H9 (cell line): ENCODE measurements around the gene ENPP1. TPM values are rescaled to one million over a fixed set of nuclear protein-coding genes. Genes with fewer than 3 reads are reported as not detected.
A peak's percentile ranks its signal among the peaks of the same experiment; 100 is the strongest.

Experiments used
- DNase-seq: peaks from one replicate; pipeline ENCODE4 v3.0.0-alpha.2; 2017
- H2AFZ ChIP-seq: one replicate; pipeline ENCODE4 v1.6.1; 2013; ENCODE audit warnings: mild to moderate bottlenecking, low read length, control low read depth, moderate library complexity
- H2AK5ac ChIP-seq: 2 replicates; pipeline ENCODE4 v1.6.1; 2013; ENCODE audit warnings: low read length, control low read depth, mixed read lengths; ENCODE audit not compliant: insufficient read length
- H2BK120ac ChIP-seq: one replicate; pipeline ENCODE4 v1.6.1; 2013; ENCODE audit warnings: low read depth, mild to moderate bottlenecking, low read length, control low read depth, inconsistent platforms; ENCODE audit not compliant: poor library complexity, severe bottlenecking
- H2BK12ac ChIP-seq: 2 replicates; pipeline ENCODE4 v1.6.1; 2013; ENCODE audit warnings: low read length, control low read depth, mixed read lengths, low read depth; ENCODE audit not compliant: insufficient read length
- H2BK15ac ChIP-seq: 2 replicates; pipeline ENCODE4 v1.6.1; 2013; ENCODE audit warnings: low read depth, low read length, control low read depth
- H2BK20ac ChIP-seq: one replicate; pipeline ENCODE4 v1.6.1; 2013; ENCODE audit warnings: low read depth, mild to moderate bottlenecking, low read length, control low read depth, inconsistent platforms; ENCODE audit not compliant: poor library complexity, severe bottlenecking
- H2BK5ac ChIP-seq: 2 replicates; pipeline ENCODE4 v1.6.1; 2013; ENCODE audit warnings: low read length, control low read depth, mixed read lengths; ENCODE audit not compliant: insufficient read length
- H3K14ac ChIP-seq: 2 replicates; pipeline ENCODE4 v1.6.1; 2013; ENCODE audit warnings: low read length, control low read depth; ENCODE audit not compliant: insufficient read depth
- H3K18ac ChIP-seq: 2 replicates; pipeline ENCODE4 v1.6.1; 2013; ENCODE audit warnings: low read depth, mild to moderate bottlenecking, mixed read lengths, low read length, control low read depth; ENCODE audit not compliant: insufficient read length
- H3K23ac ChIP-seq: 2 replicates; pipeline ENCODE4 v1.6.1; 2013; ENCODE audit warnings: low read length, control low read depth, mixed read lengths, low read depth; ENCODE audit not compliant: insufficient read length
- H3K23me2 ChIP-seq: 2 replicates; pipeline ENCODE4 v1.6.1; 2013; ENCODE audit warnings: low read depth, mild to moderate bottlenecking, mixed read lengths, low read length, control low read depth; ENCODE audit not compliant: insufficient read length, poor library complexity, severe bottlenecking
- H3K27ac ChIP-seq: 2 replicates; pipeline ENCODE4 v1.5.1; 2013; ENCODE audit warnings: low read length, control low read depth, mixed read lengths, low read depth; ENCODE audit not compliant: insufficient read length
- H3K27me3 ChIP-seq: 2 replicates; pipeline ENCODE4 v1.6.1; 2013; ENCODE audit warnings: low read length, control low read depth, inconsistent platforms; ENCODE audit not compliant: insufficient read depth
- H3K4ac ChIP-seq: 2 replicates; pipeline ENCODE4 v1.6.1; 2013; ENCODE audit warnings: low read depth, mild to moderate bottlenecking, control low read depth, inconsistent platforms, low read length, moderate library complexity
- H3K4me1 ChIP-seq: 2 replicates; pipeline ENCODE4 v1.6.1; 2013; ENCODE audit warnings: low read length, control low read depth, inconsistent platforms; ENCODE audit not compliant: insufficient read depth
- H3K4me2 ChIP-seq: 2 replicates; pipeline ENCODE4 v1.6.1; 2013; ENCODE audit warnings: low read length, control low read depth, mixed read lengths; ENCODE audit not compliant: insufficient read length, insufficient read depth
- H3K56ac ChIP-seq: 2 replicates; pipeline ENCODE4 v1.6.1; 2013; ENCODE audit warnings: low read depth, mild to moderate bottlenecking, mixed read lengths, low read length, control low read depth; ENCODE audit not compliant: insufficient read length
- H3K79me1 ChIP-seq: 2 replicates; pipeline ENCODE4 v1.6.1; 2013; ENCODE audit warnings: low read depth, mild to moderate bottlenecking, moderate library complexity, low read length, control low read depth, inconsistent platforms; ENCODE audit not compliant: insufficient read depth, poor library complexity, severe bottlenecking
- H3K79me2 ChIP-seq: 2 replicates; pipeline ENCODE4 v1.6.1; 2013; ENCODE audit warnings: low read length, control low read depth, inconsistent platforms; ENCODE audit not compliant: insufficient read depth
- H3K9ac ChIP-seq: 2 replicates; pipeline ENCODE4 v1.6.1; 2013; ENCODE audit warnings: low read length, control low read depth, mixed read lengths; ENCODE audit not compliant: insufficient read length; ENCODE audit errors: extremely low read depth
- H3K9me3 ChIP-seq: one replicate; pipeline ENCODE4 v1.6.1; 2013; ENCODE audit warnings: low read depth, low read length, inconsistent platforms; ENCODE audit not compliant: control insufficient read depth
- H3T11ph ChIP-seq: one replicate; pipeline ENCODE4 v1.6.1; 2013; ENCODE audit warnings: mild to moderate bottlenecking, low read length, control low read depth, inconsistent platforms
- H4K20me1 ChIP-seq: one replicate; pipeline ENCODE4 v1.6.1; 2013; ENCODE audit not compliant: control insufficient read depth, insufficient read length, insufficient read depth
- H4K5ac ChIP-seq: 2 replicates; pipeline ENCODE4 v1.6.1; 2013; ENCODE audit warnings: low read depth, mild to moderate bottlenecking, mixed read lengths, low read length, control low read depth; ENCODE audit not compliant: insufficient read length
- H4K8ac ChIP-seq: replicated peaks from 2 replicates; pipeline ENCODE4 v1.6.1; 2013; ENCODE audit warnings: low read length, control low read depth, mixed read lengths, low read depth; ENCODE audit not compliant: insufficient read length
- H4K91ac ChIP-seq: 2 replicates; pipeline ENCODE4 v1.6.1; 2013; ENCODE audit warnings: low read depth, mild to moderate bottlenecking, moderate library complexity, mixed read lengths, low read length, control low read depth; ENCODE audit not compliant: insufficient read length
- H3K27ac Mint-ChIP-seq, 3 experiments: 2 replicates in 2 of 3; 3 replicates in 1 of 3; pipeline ENCODE4 v1.8.0; 2020 to 2021; ENCODE audit warnings: mixed read lengths in 3 of 3, mild to moderate bottlenecking in 1 of 3, moderate library complexity in 1 of 3
- H3K27me3 Mint-ChIP-seq: 2 replicates; pipeline ENCODE4 v1.8.0; 2021; ENCODE audit warnings: low read depth, mild to moderate bottlenecking, moderate library complexity, mixed read lengths
- H3K36me3 Mint-ChIP-seq, 3 experiments: 2 replicates in 2 of 3; 3 replicates in 1 of 3; pipeline ENCODE4 v1.8.0; 2020 to 2021; ENCODE audit warnings: low read depth in 3 of 3, mixed read lengths in 3 of 3; ENCODE audit not compliant: insufficient read depth in 1 of 3
- H3K4me1 Mint-ChIP-seq, 2 experiments: 2 replicates each; pipeline ENCODE4 v1.8.0; 2020; ENCODE audit warnings: mixed read lengths in 2 of 2
- H3K4me3 Mint-ChIP-seq, 2 experiments: 2 replicates in 1 of 2; 3 replicates in 1 of 2; pipeline ENCODE4 v1.8.0; 2020 to 2021; ENCODE audit warnings: mild to moderate bottlenecking in 2 of 2, mixed read lengths in 2 of 2, moderate library complexity in 1 of 2
- H3K9me3 Mint-ChIP-seq, 2 experiments: 2 replicates in 1 of 2; 3 replicates in 1 of 2; pipeline ENCODE4 v1.8.0; 2020; ENCODE audit warnings: mild to moderate bottlenecking in 2 of 2, mixed read lengths in 2 of 2, moderate library complexity in 1 of 2
- WGBS: extraction: QIAGEN DNeasy Blood & Tissue Kit; methylation state at CpG from one replicate; pipeline ENCODE4 v1.1.7; 2013; ENCODE audit warnings: missing lambda C conversion rate, low lambda C conversion rate, mixed read lengths; ENCODE audit not compliant: insufficient read length; ENCODE audit errors: extremely low coverage; 5-methylcytosine and 5-hydroxymethylcytosine counted together
- total RNA-seq: library from RNA; stranded (reverse); gene quantifications from 2 replicates; pipeline ENCODE4 v1.2.1, GENCODE V29; 2021
- TF ChIP-seq, protein P1 (sequence below): fragments of 200-600 bp; sonication (generic); conservative IDR thresholded peaks from 3 replicates; pipeline ENCODE4 v1.8.0; 2021; ENCODE audit warnings: antibody characterized with exemption, mild to moderate bottlenecking

The ENPP1 gene
- total RNA-seq, 1 experiment from 2014 or later: 22.5 TPM

DNA sequence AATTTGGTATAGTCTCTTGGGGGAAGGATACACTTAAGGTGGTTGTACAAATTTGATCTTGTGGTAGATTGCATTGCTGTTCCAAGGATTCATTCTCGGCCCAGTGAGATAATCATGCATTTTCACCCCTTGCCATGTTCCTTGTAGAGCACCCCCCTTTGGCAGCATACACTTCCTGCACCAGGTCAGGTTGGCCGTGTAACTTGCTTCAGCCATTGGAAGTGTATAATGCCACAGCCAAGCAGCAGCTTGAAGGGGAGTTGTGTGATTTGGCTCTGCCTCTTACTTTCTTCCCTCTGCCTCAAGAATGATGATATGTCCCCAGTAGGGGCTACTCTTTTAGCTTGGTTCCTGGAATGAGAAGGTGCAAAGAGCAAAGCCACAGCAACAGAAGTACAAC, 121.4 kb downstream of the ENPP1 start:
- Histone ChIP-seq H3K79me2 (no peaks in the 10 kb centered on the region), H3K18ac (no peak overlapping the region)
- H3K27me3 Mint-ChIP-seq: no peaks in the 10 kb centered on the region; the same call in 1 of the 2 replicates

More for the DNA sequence above, 121.4 kb downstream of the ENPP1 start:
- H2BK20ac ChIP-seq: no peak overlapping the region
- no peaks in the 10 kb centered on the region for H4K20me1 ChIP-seq
- TF ChIP-seq, protein P1, sequence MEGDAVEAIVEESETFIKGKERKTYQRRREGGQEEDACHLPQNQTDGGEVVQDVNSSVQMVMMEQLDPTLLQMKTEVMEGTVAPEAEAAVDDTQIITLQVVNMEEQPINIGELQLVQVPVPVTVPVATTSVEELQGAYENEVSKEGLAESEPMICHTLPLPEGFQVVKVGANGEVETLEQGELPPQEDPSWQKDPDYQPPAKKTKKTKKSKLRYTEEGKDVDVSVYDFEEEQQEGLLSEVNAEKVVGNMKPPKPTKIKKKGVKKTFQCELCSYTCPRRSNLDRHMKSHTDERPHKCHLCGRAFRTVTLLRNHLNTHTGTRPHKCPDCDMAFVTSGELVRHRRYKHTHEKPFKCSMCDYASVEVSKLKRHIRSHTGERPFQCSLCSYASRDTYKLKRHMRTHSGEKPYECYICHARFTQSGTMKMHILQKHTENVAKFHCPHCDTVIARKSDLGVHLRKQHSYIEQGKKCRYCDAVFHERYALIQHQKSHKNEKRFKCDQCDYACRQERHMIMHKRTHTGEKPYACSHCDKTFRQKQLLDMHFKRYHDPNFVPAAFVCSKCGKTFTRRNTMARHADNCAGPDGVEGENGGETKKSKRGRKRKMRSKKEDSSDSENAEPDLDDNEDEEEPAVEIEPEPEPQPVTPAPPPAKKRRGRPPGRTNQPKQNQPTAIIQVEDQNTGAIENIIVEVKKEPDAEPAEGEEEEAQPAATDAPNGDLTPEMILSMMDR: peak; percentile 65
- WGBS: no CpG with 5 or more reads among the region's 2 CpGs
- H4K8ac ChIP-seq: no peak overlapping the region
- no peak overlapping the region for H3K4me2 ChIP-seq
- H2BK5ac ChIP-seq: no peak overlapping the region
- no peak overlapping the region for H3K4ac ChIP-seq
- no peak overlapping the region for H3K9ac ChIP-seq
- no peak overlapping the region for H3K27ac ChIP-seq
- no peak overlapping the region for H2AK5ac ChIP-seq
- Mint-ChIP-seq H3K4me1 (peaks cover 3 to 4% of the 10 kb centered on the region in 2 experiments; a peak in 2 of 4 replicates), H3K9me3 (no peaks in the 10 kb centered on the region), H3K27ac (0 out of 7 replicates have a peak overlapping the region, but pooled peaks of 1 of the 3 experiments have one; percentile 15), H3K4me3 (no peak overlapping the region), H3K36me3 (peaks cover 3 to 35% (median 4%) of the 10 kb centered on the region in 3 experiments; a peak in 6 of 7 replicates)
- no peak overlapping the region for H2AFZ ChIP-seq
- H3T11ph ChIP-seq: no peak overlapping the region
- no peaks in the 10 kb centered on the region for H3K79me1 ChIP-seq
- H3K23me2 ChIP-seq: no peaks in the 10 kb centered on the region
- H2BK120ac ChIP-seq: no peak overlapping the region
- H3K9me3 ChIP-seq: no peaks in the 10 kb centered on the region
- H3K4me1 ChIP-seq: no peaks in the 10 kb centered on the region
- no peak overlapping the region for H3K14ac ChIP-seq
- no peak overlapping the region for H3K23ac ChIP-seq
- peak; percentile 52 for DNase-seq
- no peak overlapping the region for H4K91ac ChIP-seq
- H2BK12ac ChIP-seq: no peak overlapping the region
- H3K56ac ChIP-seq: no peak overlapping the region
- H2BK15ac ChIP-seq: no peak overlapping the region
- no peaks in the 10 kb centered on the region for H3K27me3 ChIP-seq
- no peak overlapping the region for H4K5ac ChIP-seq
